Right ventricle myocardium superior (tissue), 1 donor: ENCODE measurements around the gene POLR1E. TPM values are rescaled to one million over a fixed set of nuclear protein-coding genes. Genes with fewer than 3 reads are reported as not detected.

Source experiments
- ATAC-seq: fragments of 200-7000 bp; cut with Tn5 transposase; one replicate; pipeline ENCODE4 v1.9.1; 2020; ENCODE audit warnings: mild to moderate bottlenecking; ENCODE audit not compliant: poor library complexity
- DNase-seq: peaks from one replicate; pipeline ENCODE4 v3.0.0-alpha.2; 2020
- intact Hi-C: fragments of 100-400 bp; cut with DNase I; formaldehyde crosslinking; loops from one replicate; pipeline ENCODE4 v1.11.2; 2022
- long read RNA-seq: library from polyadenylated mRNA; unstranded; transcript quantifications from one replicate; pipeline ENCODE4 v2.0.0, GENCODE V29; 2021
- total RNA-seq: library from RNA; stranded (reverse); fragmentation: NEBNext Ultra II Directional; extraction: Animal tissue kit (Norgen Biotek cat#: 25700); gene quantifications from one replicate; pipeline ENCODE4 v1.2.1, GENCODE V29; 2021
- donor health status: DM: no; HTN: yes; CAD: no; lungs with severe emphysema.

Gene POLR1E, protein sequence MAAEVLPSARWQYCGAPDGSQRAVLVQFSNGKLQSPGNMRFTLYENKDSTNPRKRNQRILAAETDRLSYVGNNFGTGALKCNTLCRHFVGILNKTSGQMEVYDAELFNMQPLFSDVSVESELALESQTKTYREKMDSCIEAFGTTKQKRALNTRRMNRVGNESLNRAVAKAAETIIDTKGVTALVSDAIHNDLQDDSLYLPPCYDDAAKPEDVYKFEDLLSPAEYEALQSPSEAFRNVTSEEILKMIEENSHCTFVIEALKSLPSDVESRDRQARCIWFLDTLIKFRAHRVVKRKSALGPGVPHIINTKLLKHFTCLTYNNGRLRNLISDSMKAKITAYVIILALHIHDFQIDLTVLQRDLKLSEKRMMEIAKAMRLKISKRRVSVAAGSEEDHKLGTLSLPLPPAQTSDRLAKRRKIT
- 10.2 TPM for total RNA-seq
- long read RNA-seq, transcript POLR1E-202 (12 exons, 1,868 nt): major isoform, 10 of 11 reads
- long read RNA-seq, partial matches to known transcripts: 0 of 11 reads
- long read RNA-seq, other reads (novel, unspliced or antisense): 1 of 11 reads

DNA sequence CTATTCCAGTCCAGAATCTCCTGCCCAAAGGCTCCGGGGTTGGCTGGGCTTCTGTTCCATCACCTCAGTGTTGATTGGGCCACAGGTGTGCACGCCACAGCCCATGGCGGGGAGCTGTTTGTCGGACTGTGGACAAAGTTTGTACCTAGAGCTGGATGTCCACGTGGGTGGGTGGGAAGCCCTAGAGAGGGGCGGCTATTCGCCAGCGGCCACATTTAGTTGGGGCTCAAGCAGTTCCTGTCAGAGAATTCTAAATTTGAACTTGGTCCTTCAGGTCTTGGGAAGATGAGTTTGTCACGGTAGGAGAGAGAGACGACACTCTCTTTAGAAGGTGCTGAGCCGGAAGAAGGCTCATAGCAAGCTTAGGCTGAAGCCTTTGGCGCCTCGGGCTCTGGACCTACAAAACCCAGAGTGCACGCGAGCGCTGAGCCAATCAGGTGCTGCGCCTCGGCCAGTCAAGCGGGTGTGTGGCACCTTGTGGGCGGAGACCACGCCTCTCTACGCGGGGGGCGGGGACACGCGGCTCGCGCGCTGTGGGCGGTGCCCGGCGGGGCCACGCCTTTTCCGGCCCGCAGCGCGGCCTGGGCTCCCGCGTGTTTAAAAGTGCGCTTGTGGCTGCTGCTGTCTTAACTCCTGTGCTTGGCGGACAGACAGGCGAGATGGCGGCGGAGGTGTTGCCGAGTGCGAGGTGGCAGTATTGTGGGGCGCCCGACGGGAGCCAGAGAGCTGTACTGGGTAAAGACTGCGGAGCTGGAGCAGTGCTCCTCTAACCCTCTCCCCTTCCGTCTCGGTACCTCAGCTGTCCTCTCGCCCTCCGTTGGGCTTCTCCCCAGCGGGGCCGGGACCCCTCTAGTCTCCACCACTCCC is at the start of gene POLR1E:
TSS of gene POLR1E (plus strand) at position 560 of the 867 bp plus-strand sequence. CDS start at position 660, 100 bp downstream.
- intact Hi-C loops: loop anchor here (10.0 kb wide), 1 partner anchor 71 kb away; no protein-coding TSS in a partner anchor
- ATAC-seq (peak; percentile 99), DNase-seq (peak; percentile 97)

DNA sequence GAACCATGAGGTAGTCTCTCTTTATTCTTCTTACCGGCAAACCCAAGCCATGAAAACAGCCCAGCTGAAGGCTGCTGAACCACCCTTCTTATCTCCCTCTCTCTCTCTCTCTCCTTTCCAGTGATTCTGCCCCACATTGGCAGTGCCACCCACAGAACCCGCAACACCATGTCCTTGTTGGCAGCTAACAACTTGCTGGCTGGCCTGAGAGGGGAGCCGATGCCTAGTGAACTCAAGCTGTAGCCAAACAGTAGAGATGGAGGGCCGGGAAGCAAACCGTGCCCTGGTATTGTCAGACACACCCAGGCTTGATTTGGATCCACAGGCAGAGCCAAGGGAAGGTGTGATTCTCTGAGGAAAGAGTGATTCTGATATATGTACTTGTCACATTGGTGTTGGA is 49.2 kb upstream of the POLR1E start:
- no peak for DNase-seq
- ATAC-seq: peak; percentile 58
- intact Hi-C loops: no loop called here

DNA sequence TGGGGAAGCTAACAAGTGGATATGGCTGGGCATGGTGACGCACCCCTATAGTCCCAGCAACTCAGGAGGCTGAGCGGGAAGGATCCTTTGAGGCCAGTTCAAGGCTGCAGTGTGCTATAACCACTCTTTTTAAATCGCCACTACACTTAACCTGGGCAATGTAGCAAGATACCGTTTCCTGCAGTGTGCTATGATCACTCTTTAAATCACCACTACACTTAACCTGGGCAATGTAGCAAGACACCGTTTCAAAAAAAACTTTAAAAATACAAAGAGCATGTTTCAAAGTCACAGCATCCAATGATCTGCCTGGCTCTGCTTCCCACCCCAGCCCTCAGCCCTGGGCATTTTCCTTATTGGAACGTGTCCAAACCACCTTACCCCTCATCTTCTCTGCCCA is 48.7 kb upstream of the POLR1E start:
- intact Hi-C loops: no loop called here
- ATAC-seq: no peak
- no peak for DNase-seq

DNA sequence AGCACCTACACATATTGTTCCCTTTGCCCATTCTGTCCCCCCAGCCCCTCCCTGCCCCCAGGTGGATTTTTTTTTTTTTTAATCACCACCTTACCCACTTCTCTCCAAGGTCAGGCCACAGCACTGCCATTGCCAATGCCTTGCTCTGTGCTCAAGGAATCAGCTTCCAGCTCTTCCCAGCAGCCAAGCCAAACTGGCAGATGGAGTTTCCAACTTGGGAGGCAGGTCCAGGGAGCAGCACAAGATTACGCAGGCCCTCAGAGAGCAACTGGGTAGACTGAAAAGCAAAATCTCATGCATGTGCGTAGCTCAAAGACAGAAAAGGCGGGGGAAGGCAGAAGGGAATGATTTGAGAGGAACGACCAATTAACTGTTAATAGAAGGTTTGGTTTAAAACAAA is 48.1 kb upstream of the POLR1E start:
- ATAC-seq: peak; percentile 50
- DNase-seq: no peak
- intact Hi-C loops: no loop called here

DNA sequence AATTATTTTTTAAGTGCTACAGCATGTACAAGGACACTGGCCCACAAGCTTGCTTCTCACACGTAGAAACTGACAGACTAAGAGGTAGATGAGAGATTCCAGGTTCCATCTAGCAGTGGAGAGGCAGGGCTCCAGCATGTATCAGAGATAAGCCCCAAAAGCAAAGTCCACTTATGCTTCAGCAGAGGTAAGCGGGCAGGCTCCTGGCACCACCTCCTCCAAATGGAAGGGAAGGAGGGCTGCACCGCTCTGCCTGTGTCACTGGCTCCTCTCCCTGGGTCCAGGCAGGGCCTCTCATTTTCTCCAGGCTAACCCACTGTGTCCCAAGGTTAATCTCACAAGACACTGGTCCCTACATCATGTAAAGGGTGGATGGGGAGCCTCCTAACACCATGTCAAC is 47.4 kb upstream of the POLR1E start:
- intact Hi-C loops: no loop called here
- no peak for DNase-seq
- peak; percentile 24 for ATAC-seq

DNA sequence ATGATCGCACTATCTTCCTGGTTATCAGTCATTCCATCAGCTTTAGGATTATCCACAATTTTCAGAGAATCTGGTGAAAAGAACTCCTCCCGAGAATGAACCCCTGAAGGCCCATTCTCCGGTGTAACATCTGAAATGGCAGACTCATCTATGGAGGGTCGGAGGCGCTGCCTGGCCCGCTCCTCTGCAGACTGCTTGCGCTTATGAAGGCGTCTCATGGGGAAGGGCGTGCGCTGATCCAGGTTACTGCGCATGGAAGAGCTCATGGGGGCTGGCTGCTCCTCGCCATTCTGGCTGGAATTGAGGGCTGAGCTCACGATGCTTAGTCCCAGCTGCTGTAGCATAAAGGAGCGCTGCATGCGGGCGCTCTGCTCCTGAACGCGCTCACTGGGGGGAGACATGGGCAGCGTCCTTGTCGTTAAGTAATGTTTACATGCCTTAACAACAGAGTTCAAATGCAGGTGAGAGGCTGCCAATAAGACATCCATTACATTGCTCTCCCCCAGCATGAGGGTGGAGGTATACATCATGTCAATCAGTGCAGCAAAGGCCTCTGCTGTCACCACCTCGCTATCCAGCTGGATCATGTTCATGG is 43.9 kb upstream of the POLR1E start:
- intact Hi-C loops: no loop called here
- DNase-seq (no peak), ATAC-seq (no peak)

DNA sequence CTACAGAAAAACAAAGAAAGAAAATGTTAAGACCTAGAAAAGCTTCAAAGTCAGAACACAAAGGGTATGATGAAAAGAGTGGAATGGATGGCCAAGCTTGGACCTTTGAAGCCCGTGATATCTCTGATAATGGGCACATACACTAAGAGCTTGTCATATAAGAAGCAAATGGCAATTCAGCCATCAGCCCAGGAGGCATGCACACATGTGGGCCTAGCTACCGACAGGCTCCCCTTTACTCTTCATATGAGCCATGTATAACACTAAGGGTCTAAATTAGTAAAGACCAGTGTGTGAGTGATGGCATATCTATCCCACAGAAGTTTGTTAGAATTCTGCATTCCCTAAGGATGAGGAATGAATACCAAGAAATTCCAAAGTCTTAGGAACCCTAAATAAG is 43.2 kb upstream of the POLR1E start:
- no peak for DNase-seq
- intact Hi-C loops: no loop called here
- ATAC-seq: no peak

DNA sequence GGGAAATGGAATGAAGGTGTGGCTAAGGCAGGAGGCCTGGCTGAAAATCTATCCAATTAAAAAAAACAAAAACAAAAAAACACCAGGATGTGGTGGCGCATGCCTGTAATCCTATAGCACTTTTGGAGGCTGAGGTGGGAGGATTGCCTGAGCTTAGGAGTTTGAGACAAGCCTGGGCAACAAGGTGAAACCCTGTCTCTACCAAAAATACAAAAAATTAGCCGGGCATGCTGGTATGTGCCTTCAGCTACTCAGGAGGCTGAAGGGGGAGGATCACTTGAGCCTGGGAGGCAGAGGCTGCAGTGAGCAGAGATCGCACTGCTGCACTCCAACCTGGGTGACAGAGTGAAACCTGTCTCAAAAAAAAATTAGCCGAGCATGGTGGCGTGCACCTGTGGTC is 42.2 kb upstream of the POLR1E start:
- ATAC-seq (no peak), DNase-seq (no peak)
- intact Hi-C loops: no loop called here

DNA sequence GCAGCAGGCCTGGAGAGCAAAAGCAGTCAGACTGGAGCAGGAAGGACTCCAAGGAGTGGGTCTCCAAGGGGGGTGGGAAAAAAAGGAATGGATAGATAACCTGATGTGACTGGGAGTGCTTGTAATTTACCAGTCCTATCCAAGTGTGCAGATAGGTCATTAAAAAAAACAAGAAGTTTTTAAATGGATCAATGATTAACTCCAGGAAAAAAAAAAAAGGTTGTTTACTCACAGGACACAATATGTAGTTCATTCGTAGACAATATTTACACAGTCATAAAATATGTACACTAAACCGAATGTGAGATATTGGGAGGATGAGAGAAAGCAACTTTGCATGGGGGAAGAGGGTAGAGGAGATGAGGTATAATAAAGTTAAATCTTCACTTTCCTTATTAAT is 40.9 kb upstream of the POLR1E start:
- DNase-seq (no peak), ATAC-seq (no peak)
- intact Hi-C loops: no loop called here

DNA sequence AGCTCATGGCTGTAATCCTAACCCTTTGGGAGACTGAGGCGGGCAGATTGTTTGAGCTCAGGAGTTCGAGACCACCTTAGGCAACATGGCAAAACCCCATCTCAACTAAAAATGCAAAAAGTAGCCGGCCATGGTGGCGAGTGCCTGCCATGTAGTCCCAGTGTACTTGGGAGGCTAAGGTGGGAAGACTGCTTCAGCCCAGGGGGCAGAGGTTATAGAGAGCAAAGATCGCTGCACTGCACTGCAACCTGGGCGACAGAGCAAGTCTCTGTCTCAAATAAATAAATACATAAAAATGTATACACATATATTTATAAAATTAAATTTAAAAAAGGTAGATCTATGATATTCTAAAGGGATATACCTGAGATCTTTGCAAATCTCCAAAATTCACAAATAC is 39.9 kb upstream of the POLR1E start:
- intact Hi-C loops: no loop called here
- ATAC-seq (no peak), DNase-seq (no peak)

DNA sequence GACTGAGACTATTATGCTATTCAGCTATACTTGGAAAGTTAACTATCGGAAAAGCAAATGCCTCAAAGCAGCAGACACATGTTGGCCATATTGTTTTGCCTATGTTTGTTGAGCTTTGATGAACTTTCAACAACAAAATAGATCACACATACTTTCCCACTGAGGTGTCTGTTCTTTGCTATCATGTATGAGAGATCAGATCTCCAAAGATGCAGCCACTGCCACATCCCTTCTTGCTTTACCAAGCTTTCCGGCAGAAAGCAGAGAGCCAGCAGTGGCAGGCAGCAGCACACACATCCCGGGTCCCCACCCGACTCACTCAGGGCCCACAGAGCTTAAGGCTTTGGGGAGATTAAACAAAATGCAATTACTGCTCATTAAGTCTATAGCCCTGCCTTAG is 39.3 kb upstream of the POLR1E start:
- intact Hi-C loops: no loop called here
- ATAC-seq: no peak
- DNase-seq: no peak

DNA sequence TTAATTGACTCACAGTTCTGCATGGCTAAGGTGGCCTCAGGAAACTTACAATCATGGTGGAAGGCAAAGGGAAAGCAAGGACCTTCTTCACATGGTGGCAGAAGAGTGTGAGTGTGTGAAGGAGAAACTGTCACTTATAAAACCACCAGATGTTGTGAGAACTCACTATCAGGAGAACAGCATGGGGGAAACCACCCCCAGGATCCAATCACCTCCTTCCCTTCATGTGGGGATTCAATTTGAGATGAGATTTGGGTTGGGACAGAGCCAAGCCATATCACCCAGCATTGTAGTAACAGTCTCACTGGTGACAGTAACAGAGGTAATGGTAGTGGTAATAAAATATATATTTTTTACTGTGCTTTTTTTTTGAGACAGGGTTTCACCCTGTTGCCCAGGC is 38.6 kb upstream of the POLR1E start:
- intact Hi-C loops: no loop called here
- DNase-seq: no peak
- no peak for ATAC-seq

DNA sequence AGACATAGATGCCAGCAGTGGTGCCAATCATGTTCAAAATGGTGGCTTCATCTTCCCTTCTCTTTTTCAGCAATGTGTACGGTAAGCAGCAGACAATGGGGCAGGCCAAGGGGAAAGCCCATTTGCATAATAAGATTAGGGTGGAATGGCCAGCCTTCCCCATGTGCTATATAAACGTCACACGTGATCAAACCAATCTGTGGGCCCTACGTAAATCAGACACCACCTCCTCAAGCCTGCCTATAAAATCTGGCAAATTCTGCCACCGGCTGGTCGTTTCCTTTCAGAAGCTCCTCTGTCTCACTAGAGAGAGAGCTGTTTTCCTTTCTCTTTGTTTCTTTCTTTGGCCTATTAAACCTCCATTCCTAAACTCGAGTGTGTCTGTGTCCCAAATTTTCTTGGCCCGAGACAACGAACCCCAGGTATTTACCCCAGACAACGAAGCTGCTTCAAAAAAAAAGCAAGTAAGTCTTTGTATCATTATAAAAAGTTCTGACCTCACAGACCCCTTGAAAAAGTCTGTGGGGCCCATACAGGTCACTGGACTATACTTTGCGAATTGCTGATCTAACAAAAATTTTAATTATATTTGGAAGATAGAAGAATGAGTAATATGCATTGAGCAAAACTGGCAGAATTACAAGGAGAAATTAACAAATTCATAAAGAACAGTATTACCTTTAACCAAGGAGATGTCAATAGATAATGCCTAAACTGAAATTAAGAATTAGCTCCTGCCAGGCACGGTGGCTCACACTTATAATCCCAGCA is 35.7 kb upstream of the POLR1E start:
- ATAC-seq: no peak
- intact Hi-C loops: no loop called here
- DNase-seq: no peak

DNA sequence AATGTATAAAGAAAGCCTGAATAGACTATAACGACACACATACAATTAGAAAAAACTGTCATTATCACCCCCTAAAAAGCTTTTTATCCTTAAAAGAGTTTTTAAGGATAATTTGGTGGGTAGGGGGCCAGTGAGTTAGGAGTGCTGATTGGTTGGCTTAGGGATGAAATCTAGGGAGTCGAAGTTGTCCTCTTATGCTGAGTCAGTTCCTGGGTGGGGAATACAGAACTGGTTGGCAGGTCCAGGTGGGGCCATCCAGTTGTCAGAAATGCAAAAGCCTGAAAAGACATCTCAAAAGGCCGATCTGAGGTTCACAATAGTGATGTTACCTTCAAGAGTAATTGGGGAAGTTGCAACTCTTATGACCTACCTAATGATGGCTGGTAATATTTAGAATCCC is 34.1 kb upstream of the POLR1E start:
- intact Hi-C loops: no loop called here
- no peak for DNase-seq
- ATAC-seq: no peak

DNA sequence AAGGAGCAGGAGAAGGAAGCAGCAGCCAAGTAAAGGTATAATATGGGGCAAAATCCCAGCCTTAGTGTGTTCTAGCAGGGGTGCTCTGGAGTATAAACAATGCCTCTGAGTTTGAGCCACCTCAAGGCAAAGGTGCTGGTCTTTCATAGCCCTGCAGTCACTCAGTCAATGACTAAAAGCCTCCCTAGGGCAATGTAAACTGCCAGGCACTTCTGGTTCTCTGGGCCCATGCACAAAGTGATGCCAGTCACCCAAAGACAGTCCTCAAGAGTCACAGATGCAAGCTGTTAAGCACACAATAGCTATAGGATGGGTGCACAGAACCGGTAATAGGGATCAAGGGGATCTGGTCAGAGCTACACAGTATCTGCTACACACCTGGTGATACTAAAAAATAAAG is 33.1 kb upstream of the POLR1E start:
- no peak for ATAC-seq
- no peak for DNase-seq
- intact Hi-C loops: no loop called here

DNA sequence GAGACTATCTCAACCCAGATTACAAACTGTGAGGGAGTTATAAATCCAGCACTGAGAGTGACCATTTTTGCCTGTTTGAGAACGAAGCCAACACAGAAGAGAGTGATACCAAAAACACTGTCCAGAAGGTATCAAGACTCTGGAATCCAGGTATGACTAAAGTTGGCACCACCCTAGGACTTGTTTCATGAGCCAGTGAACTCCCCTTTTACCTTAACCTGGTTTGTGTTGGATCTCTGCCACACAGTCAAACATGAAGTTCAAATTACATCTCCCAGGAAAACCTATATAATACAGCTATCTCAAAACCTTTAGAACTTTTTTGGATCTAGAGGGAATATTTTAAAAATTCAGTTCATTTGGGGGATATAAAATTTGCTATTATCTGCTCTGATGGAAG is 31.9 kb upstream of the POLR1E start:
- intact Hi-C loops: no loop called here

DNA sequence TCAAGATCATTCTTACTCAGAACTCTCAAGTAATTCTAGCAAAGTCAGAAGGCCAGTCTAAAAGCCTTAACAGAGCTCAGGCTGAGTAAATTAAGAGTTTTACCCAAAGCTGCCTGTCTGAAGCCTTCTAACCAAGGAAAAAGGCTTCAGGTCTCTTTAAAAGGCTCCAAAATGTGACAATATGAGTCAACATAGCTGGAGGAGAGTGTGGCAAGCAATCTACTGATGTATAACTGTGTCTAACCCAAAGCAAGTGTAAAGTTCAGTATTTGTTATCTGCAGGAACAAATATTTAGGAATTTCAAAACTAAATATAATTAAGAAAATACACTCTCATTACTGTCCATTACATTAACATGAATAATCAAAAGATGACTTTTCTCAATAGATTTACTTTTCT is 31.5 kb upstream of the POLR1E start:
- intact Hi-C loops: no loop called here
- DNase-seq (no peak), ATAC-seq (no peak)

More for the DNA sequence above, 31.9 kb upstream of the POLR1E start:
- DNase-seq (no peak), ATAC-seq (no peak)

DNA sequence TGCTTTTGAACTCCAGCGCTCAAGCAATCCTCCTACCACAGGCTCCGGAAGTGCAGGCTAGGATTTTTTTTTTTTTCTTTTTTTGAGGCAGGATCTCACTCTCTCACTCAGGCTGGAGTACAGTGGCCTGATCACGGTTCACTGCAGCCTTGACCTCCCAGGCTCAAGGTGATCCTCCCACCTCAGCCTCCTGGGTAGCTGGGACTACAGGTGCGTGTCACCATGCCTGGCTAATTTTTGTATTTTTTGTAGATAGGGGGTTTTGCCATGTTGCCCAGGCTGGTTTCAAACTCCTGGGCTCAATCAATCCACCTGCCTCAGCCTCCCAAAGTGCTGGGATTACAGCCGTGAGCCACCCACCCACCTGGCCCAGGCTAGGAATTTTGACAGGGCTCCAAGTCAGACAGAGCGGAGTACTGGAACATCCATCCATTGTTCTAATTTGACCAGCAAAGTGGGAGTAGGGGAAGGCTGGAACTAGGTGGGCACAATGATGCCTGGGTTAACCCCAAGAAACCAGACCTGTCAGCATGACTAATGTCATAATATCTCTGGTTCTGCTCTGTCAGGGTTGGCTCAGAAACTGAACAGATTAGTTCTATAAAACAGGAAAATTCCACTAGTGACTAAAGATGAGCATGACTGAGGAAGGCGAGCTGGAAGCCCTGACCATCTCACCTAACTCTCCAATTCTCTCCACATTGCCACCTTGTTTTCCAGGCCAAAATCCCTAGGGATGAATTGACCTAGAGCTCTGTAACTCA is 29.7 kb upstream of the POLR1E start:
- no peak for DNase-seq
- intact Hi-C loops: no loop called here
- ATAC-seq: no peak
